Ishikawa (cell line): Measurements from ENCODE around the gene MIS12.

Source experiments
- CEBPB ChIP-seq: IDR thresholded peaks from 2 replicates; pipeline ENCODE4 v1.6.1; 2012
- CREB1 ChIP-seq: IDR thresholded peaks from 2 replicates; pipeline ENCODE4 v1.6.1; 2012; ENCODE audit warnings: low read depth
- EGR1 ChIP-seq: IDR thresholded peaks from 2 replicates; pipeline ENCODE4 v1.6.1; 2012
- EP300 ChIP-seq: IDR thresholded peaks from 2 replicates; pipeline ENCODE4 v1.6.1; 2012; ENCODE audit warnings: borderline replicate concordance
- FOXM1 ChIP-seq: IDR thresholded peaks from 2 replicates; pipeline ENCODE4 v1.6.1; 2012; ENCODE audit warnings: low read depth, borderline replicate concordance
- MAX ChIP-seq: IDR thresholded peaks from 2 replicates; pipeline ENCODE4 v1.6.1; 2012
- NFIC ChIP-seq: IDR thresholded peaks from 2 replicates; pipeline ENCODE4 v1.6.1; 2012
- RAD21 ChIP-seq: IDR thresholded peaks from 2 replicates; pipeline ENCODE4 v1.6.1; 2012; ENCODE audit warnings: low read depth
- REST ChIP-seq: IDR thresholded peaks from 2 replicates; pipeline ENCODE4 v1.6.1; 2012; ENCODE audit warnings: low read depth, mild to moderate bottlenecking
- TAF1 ChIP-seq: IDR thresholded peaks from 2 replicates; pipeline ENCODE4 v1.6.1; 2012; ENCODE audit warnings: low read depth, mild to moderate bottlenecking
- TCF12 ChIP-seq: IDR thresholded peaks from 2 replicates; pipeline ENCODE4 v1.6.1; 2012; ENCODE audit warnings: low read depth
- TEAD4 ChIP-seq: IDR thresholded peaks from 2 replicates; pipeline ENCODE4 v1.6.1; 2012
- YY1 ChIP-seq: IDR thresholded peaks from 2 replicates; pipeline ENCODE4 v1.6.1; 2012; ENCODE audit warnings: low read depth
- ZBTB7A ChIP-seq: IDR thresholded peaks from 2 replicates; pipeline ENCODE4 v1.6.1; 2012; ENCODE audit warnings: low read depth

Gene MIS12

GRCh38 chr17:5540321-5540720 is 54.0 kb downstream of the MIS12 start:
- TF ChIP-seq EGR1 (no peak), CREB1 (no peak), RAD21 (no peak), TEAD4 (no peak), NFIC (no peak), ZBTB7A (no peak), MAX (no peak), TCF12 (no peak), YY1 (no peak), EP300 (no peak), FOXM1 (no peak), TAF1 (no peak), CEBPB (no peak), REST (no peak)
